Kidney (tissue), 14 donors: Measurements from ENCODE around the gene LBH. TPM values are rescaled to one million over a fixed set of nuclear protein-coding genes. Genes with fewer than 3 reads are reported as not detected.

Experiments
- DNase-seq, 5 donors: peaks; one replicate each; pipeline ENCODE4 v3.0.0-alpha.2; 2013 to 2020
- FAIRE-seq: peaks from 2 replicates; lab custom pipeline; 2012; peaks lifted over from hg19 to GRCh38; lab: Jason Lieb, UNC
- H3K27ac ChIP-seq, 2 donors: one replicate each; pipeline ENCODE4 v1.7.0; 2013; ENCODE audit warnings: low read depth in 2 of 2, low read length in 2 of 2, inconsistent platforms in 1 of 2
- H3K27me3 ChIP-seq: one replicate; pipeline ENCODE4 v1.7.1; 2013; ENCODE audit warnings: low read length, inconsistent platforms; ENCODE audit not compliant: control insufficient read depth, insufficient read depth
- H3K36me3 ChIP-seq, 3 donors: one replicate each; pipeline versions ENCODE4 v1.7.0 to v1.7.1; 2013; ENCODE audit warnings: low read length in 3 of 3, control low read depth in 1 of 3, inconsistent platforms in 1 of 3; ENCODE audit not compliant: insufficient read depth in 3 of 3, control insufficient read depth in 2 of 3
- H3K4me1 ChIP-seq, 3 donors: one replicate each; pipeline versions ENCODE4 v1.7.0 to v1.7.1; 2013; ENCODE audit warnings: low read length in 3 of 3, inconsistent platforms in 1 of 3, low read depth in 1 of 3; ENCODE audit not compliant: control insufficient read depth in 2 of 3, insufficient read depth in 2 of 3
- H3K4me3 ChIP-seq, 3 donors: one replicate each; pipeline versions ENCODE4 v1.7.0 to v1.8.1; 2013; ENCODE audit warnings: low read length in 3 of 3, control low read depth in 1 of 3, inconsistent platforms in 1 of 3
- H3K9ac ChIP-seq, 3 donors: one replicate each; pipeline versions ENCODE4 v1.7.0 to v1.7.1; 2013; ENCODE audit warnings: low read length in 3 of 3, control low read depth in 1 of 3, inconsistent platforms in 1 of 3
- H3K9me3 ChIP-seq, 3 donors: one replicate each; pipeline versions ENCODE4 v1.7.0 to v1.7.1; 2013; ENCODE audit warnings: low read length in 3 of 3, control low read depth in 1 of 3, inconsistent platforms in 1 of 3; ENCODE audit not compliant: control insufficient read depth in 2 of 3, insufficient read depth in 1 of 3
- CTCF ChIP-seq: IDR thresholded peaks from 3 replicates; pipeline ENCODE4 v1.5.1; 2012; ENCODE audit warnings: mild to moderate bottlenecking, moderate library complexity, borderline replicate concordance; ENCODE audit not compliant: insufficient read depth; ENCODE audit errors: extremely low read depth
- intact Hi-C: fragments of 100-400 bp; cut with DNase I; formaldehyde crosslinking; loops from one replicate; pipeline ENCODE4 v1.11.1; 2022
- polyA plus RNA-seq: library from polyadenylated mRNA; stranded (reverse); fragments of 350-450 nt; fragmentation: Illumina TruSeq; extraction: RNeasy Lipid Tissue Mini Kit (QIAGEN cat#74804); gene quantifications from one replicate; pipeline ENCODE4 v1.2.3, GENCODE V29; 2014; ENCODE audit warnings: low read depth, low replicate concordance; ENCODE audit not compliant: insufficient read depth
- total RNA-seq: library from RNA; stranded (reverse); fragmentation: NEBNext Ultra II Directional; extraction: Animal tissue kit (Norgen Biotek cat#: 25700); gene quantifications from one replicate; pipeline ENCODE4 v1.2.1, GENCODE V29; 2021
- donor health status: control.
- donor health status: control.
- donor health status: control.
- donor health status: control.
- donor health status: control.
- donor health status: DM: yes; HTN: yes; CAD: no.
- donor health status: Normal renal cell carcinoma (clear cell type).

The LBH gene
- total and polyA plus RNA-seq, 2 donors from 2014 or later = 27.2 to 81.9 TPM

GRCh38 chr2:30294133-30294532, 62.8 kb downstream of the LBH start:
- no peaks in the 10 kb centered on the region for H3K27me3 ChIP-seq
- TF ChIP-seq CTCF = no peak
- DNase-seq (no peak), FAIRE-seq (no peak)
- H3K9ac ChIP-seq = no peak overlapping the region
- H3K4me1 ChIP-seq = no peaks in the 10 kb centered on the region
- intact Hi-C loops = no loop called here
- no peak overlapping the region for H3K27ac ChIP-seq
- H3K36me3 ChIP-seq = no peaks in the 10 kb centered on the region
- no peak overlapping the region for H3K4me3 ChIP-seq
- H3K9me3 ChIP-seq = no peaks in the 10 kb centered on the region

GRCh38 chr2:30296496-30296895, 65.2 kb downstream of the LBH start:
- Histone ChIP-seq H3K9me3 (no peaks in the 10 kb centered on the region), H3K9ac (no peak overlapping the region), H3K4me1 (no peaks in the 10 kb centered on the region), H3K27me3 (no peaks in the 10 kb centered on the region), H3K4me3 (no peak overlapping the region), H3K27ac (no peak overlapping the region), H3K36me3 (no peaks in the 10 kb centered on the region)
- intact Hi-C loops = no loop called here
- DNase-seq = no peak
- no peak for FAIRE-seq
- TF ChIP-seq CTCF = no peak

- no peak for TF ChIP-seq CTCF
- Histone ChIP-seq H3K4me3 (no peak overlapping the region), H3K27ac (no peak overlapping the region), H3K4me1 (no peaks in the 10 kb centered on the region), H3K9ac (no peak overlapping the region), H3K27me3 (no peaks in the 10 kb centered on the region), H3K9me3 (no peaks in the 10 kb centered on the region), H3K36me3 (no peaks in the 10 kb centered on the region)
- FAIRE-seq = no peak
- no peak for DNase-seq
- intact Hi-C loops = no loop called here
These were observed 67.0 kb downstream of the LBH start for GRCh38 chr2:30298302-30298701.

GRCh38 chr2:30300122-30300455, 68.8 kb downstream of the LBH start:
- Histone ChIP-seq H3K9me3 (no peaks in the 10 kb centered on the region), H3K27me3 (no peaks in the 10 kb centered on the region), H3K4me3 (no peak overlapping the region), H3K36me3 (no peaks in the 10 kb centered on the region), H3K27ac (no peak overlapping the region), H3K4me1 (no peaks in the 10 kb centered on the region), H3K9ac (no peak overlapping the region)
- intact Hi-C loops = no loop called here
- TF ChIP-seq CTCF = no peak
- no peak for FAIRE-seq
- DNase-seq = no peak
